ENCODE results near the gene PCDHGC5.
A peak's percentile ranks its signal among the peaks of the same experiment; 100 is the strongest.

Gene PCDHGC5

DNA sequence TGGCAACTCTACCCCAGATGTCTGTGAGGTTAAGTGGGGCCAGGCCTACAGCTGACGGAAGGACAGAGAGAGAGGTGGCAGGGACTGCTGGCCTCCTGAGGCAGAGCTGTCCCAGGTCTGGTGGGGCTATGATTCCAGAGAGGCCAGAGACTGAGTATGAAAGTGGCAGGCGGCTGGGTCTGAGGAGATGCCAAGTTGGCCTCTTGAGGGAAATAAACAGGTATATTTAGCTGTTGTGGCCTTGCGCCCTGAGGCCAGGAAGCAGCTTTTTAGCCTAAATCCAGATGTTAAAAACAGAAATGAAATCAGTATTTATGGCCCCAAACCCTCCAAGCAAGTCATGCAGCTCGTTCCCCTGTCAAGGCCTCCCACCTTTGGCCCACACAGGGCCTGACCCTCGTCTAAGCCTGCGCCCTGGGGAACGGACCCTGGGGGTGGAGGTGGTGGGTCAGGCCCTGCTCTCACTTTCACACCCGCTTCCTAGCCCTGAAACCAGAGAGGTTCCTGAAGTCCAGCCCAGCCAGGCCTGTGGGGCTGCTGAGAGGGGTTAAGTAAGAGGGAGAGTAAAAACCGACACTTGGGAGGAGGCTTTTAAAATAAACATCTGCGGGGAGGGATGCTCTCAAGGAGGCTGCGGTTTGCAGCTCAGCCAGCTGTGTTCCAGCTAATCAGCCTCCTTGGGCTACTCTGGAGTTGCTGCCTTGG, 18.7 kb downstream of the PCDHGC5 start:
- no peaks in the 10 kb centered on the region for H3K36me3 ChIP-seq (ENCODE audit: control insufficient read depth in 4 of 4, insufficient read depth in 4 of 4, low read length in 3 of 4)
- H3K27ac ChIP-seq (ENCODE audit: insufficient read depth in 1 of 2, low read depth in 1 of 2, low read length in 2 of 2, poor library complexity in 1 of 2, severe bottlenecking in 2 of 2), result no peak overlapping the region
- POLR2A ChIA-PET, result interaction anchor here (0.6 kb wide), 1 partner anchor 35 kb away, joined by 3 read pairs; no protein-coding TSS in a partner anchor
- no peak for DNase-seq
- no peak overlapping the region for H3K4me3 ChIP-seq (ENCODE audit: control insufficient read depth in 1 of 7, extremely low read depth in 1 of 7, insufficient read depth in 4 of 7, low read depth in 2 of 7, low read length in 6 of 7)
- WGBS (ENCODE audit: insufficient coverage), result 80% methylated on average over 10 of the region's 11 CpGs
- H3K4me1 ChIP-seq (ENCODE audit: control extremely low read depth in 1 of 4, control insufficient read depth in 4 of 4, insufficient read depth in 4 of 4, low read length in 3 of 4), result peaks cover 0 to 12% (median 7%) of the 10 kb centered on the region in 4 experiments
- H3K9me3 ChIP-seq (ENCODE audit: control extremely low read depth in 1 of 5, control insufficient read depth in 4 of 5, insufficient read depth in 2 of 5, low read depth in 1 of 5, low read length in 4 of 5), result no peaks in the 10 kb centered on the region
- no peaks in the 10 kb centered on the region for H3K27me3 ChIP-seq (replicated peaks in 2 of 5; ENCODE audit: control insufficient read depth in 4 of 5, insufficient read depth in 5 of 5, low read length in 4 of 5)
- CTCF ChIA-PET, result interaction anchor here (0.9 to 13.7 kb wide), 9 partner anchors 9 to 137 kb away, joined by 3 to 178 read pairs (median 4); partner anchors contain the start of genes PCDHGB3 and PCDHGB7

DNA sequence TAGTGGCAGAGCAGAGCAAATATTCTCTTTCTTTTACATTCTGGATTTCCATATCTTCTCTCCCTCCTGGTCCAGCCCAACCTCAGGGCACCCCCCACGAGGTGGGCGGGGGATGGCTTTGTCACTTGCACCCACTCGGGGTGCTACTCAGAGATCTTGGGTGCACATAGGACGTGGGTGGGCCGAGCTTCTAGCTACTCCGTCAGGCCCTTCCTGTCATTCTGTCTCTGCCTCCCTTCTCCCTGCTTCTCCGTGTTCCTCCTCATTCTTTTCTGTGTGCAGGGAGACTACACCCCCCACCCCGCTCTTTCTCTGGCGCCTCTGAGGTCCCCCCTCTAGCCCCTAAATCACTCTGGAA, 19.5 kb downstream of the PCDHGC5 start:
- WGBS (ENCODE audit: insufficient coverage), result 80% methylated on average over 7 of the region's 9 CpGs
- DNase-seq, result no peak
- Histone ChIP-seq H3K27ac (ENCODE audit: insufficient read depth in 1 of 2, low read depth in 1 of 2, low read length in 2 of 2, poor library complexity in 1 of 2, severe bottlenecking in 2 of 2) (no peak overlapping the region), H3K9me3 (ENCODE audit: control extremely low read depth in 1 of 5, control insufficient read depth in 4 of 5, insufficient read depth in 2 of 5, low read depth in 1 of 5, low read length in 4 of 5) (no peaks in the 10 kb centered on the region), H3K4me3 (ENCODE audit: control insufficient read depth in 1 of 7, extremely low read depth in 1 of 7, insufficient read depth in 4 of 7, low read depth in 2 of 7, low read length in 6 of 7) (no peak overlapping the region), H3K4me1 (ENCODE audit: control extremely low read depth in 1 of 4, control insufficient read depth in 4 of 4, insufficient read depth in 4 of 4, low read length in 3 of 4) (peaks cover 0 to 21% (median 13%) of the 10 kb centered on the region in 4 experiments), H3K36me3 (ENCODE audit: control insufficient read depth in 4 of 4, insufficient read depth in 4 of 4, low read length in 3 of 4) (peaks cover 0 to 5% (median 0%) of the 10 kb centered on the region in 4 experiments), H3K27me3 (replicated peaks in 2 of 5; ENCODE audit: control insufficient read depth in 4 of 5, insufficient read depth in 5 of 5, low read length in 4 of 5) (no peaks in the 10 kb centered on the region)
- ChIA-PET POLR2A (no interaction called here), CTCF (interaction anchor here (0.9 to 13.7 kb wide), 7 partner anchors 8 to 91 kb away, joined by 3 to 178 read pairs (median 4); partner anchors contain the start of gene PCDHGB7)

DNA sequence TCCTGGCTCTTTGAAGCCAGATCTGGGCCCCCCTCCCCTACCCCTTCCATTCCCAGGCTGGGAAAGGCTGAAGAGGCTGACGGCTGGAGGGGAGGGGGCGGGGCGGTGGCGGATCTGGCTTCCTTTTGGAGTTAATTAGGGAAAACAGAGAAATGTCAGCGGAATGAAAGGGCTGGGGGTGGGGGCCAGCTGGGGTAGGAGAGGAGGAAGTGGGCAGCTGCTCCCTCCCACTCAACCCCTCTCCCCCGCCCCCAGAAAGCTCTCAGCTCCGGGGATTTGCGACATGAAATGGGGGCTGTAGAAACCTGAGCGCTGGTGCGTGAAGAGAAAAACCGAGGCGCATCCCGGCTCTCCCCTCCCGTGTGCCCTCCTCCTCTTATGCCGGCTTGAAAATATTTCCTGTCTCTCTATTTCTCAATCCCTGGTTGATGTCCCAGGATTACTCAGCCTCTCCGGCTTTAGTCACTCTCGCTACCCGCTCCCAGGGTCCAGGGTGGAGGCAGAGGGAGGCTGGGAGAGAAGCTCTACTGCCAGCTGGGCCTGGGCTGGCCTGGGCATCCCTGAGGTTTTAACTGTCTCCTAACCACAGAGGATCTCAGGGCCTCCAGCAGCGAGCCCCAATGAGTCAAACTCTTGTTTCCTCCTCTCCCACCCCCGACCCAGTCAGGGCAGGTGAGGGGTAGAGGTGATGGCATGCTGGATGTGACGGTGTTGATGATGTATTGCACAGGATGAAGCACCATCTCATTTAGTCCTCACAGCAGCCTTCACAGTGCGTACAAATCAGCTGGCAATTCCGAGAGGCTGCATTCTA, 20.1 kb downstream of the PCDHGC5 start:
- WGBS (ENCODE audit: insufficient coverage), result 56% methylated on average over 13 of the region's 23 CpGs
- Histone ChIP-seq H3K4me3 (ENCODE audit: control insufficient read depth in 1 of 7, extremely low read depth in 1 of 7, insufficient read depth in 4 of 7, low read depth in 2 of 7, low read length in 6 of 7) (no peak overlapping the region), H3K27ac (ENCODE audit: insufficient read depth in 1 of 2, low read depth in 1 of 2, low read length in 2 of 2, poor library complexity in 1 of 2, severe bottlenecking in 2 of 2) (no peak overlapping the region), H3K9me3 (ENCODE audit: control extremely low read depth in 1 of 5, control insufficient read depth in 4 of 5, insufficient read depth in 2 of 5, low read depth in 1 of 5, low read length in 4 of 5) (no peaks in the 10 kb centered on the region), H3K4me1 (ENCODE audit: control extremely low read depth in 1 of 4, control insufficient read depth in 4 of 4, insufficient read depth in 4 of 4, low read length in 3 of 4) (peaks cover 0 to 27% (median 18%) of the 10 kb centered on the region in 4 experiments), H3K27me3 (replicated peaks in 2 of 5; ENCODE audit: control insufficient read depth in 4 of 5, insufficient read depth in 5 of 5, low read length in 4 of 5) (no peaks in the 10 kb centered on the region), H3K36me3 (ENCODE audit: control insufficient read depth in 4 of 4, insufficient read depth in 4 of 4, low read length in 3 of 4) (peaks cover 0 to 5% (median 0%) of the 10 kb centered on the region in 4 experiments)
- CTCF ChIA-PET, result interaction anchor here (1.0 to 13.7 kb wide), 8 partner anchors 7 to 92 kb away, joined by 3 to 178 read pairs (median 4); partner anchors contain the start of genes PCDHGA11, PCDHGA12 and PCDHGB7
- POLR2A ChIA-PET, result interaction anchor here (0.6 kb wide), 1 partner anchor 1879 kb away, joined by 4 read pairs; no protein-coding TSS in a partner anchor
- DNase-seq, result no peak

- DNase-seq, result no peak
- CTCF ChIA-PET, result interaction anchor here (0.7 to 13.7 kb wide), 7 partner anchors 15 to 189 kb away, joined by 3 to 178 read pairs (median 4); partner anchors contain the start of genes PCDHGA11 and PCDHGA12
Measured at GRCh38 chr5:141510160-141510559, 21.3 kb downstream of the PCDHGC5 start.

GRCh38 chr5:141510850-141511601, 22.1 kb downstream of the PCDHGC5 start:
- Histone ChIP-seq H3K4me1 (ENCODE audit: control extremely low read depth in 1 of 4, control insufficient read depth in 4 of 4, insufficient read depth in 4 of 4, low read length in 3 of 4) (peaks cover 13 to 46% (median 37%) of the 10 kb centered on the region in 4 experiments), H3K9me3 (ENCODE audit: control extremely low read depth in 1 of 5, control insufficient read depth in 4 of 5, insufficient read depth in 2 of 5, low read depth in 1 of 5, low read length in 4 of 5) (no peaks in the 10 kb centered on the region), H3K4me3 (ENCODE audit: control insufficient read depth in 1 of 7, extremely low read depth in 1 of 7, insufficient read depth in 4 of 7, low read depth in 2 of 7, low read length in 6 of 7) (no peak overlapping the region), H3K36me3 (ENCODE audit: control insufficient read depth in 4 of 4, insufficient read depth in 4 of 4, low read length in 3 of 4) (peaks cover 0 to 24% (median 3%) of the 10 kb centered on the region in 4 experiments), H3K27me3 (replicated peaks in 2 of 5; ENCODE audit: control insufficient read depth in 4 of 5, insufficient read depth in 5 of 5, low read length in 4 of 5) (no peaks in the 10 kb centered on the region), H3K27ac (ENCODE audit: insufficient read depth in 1 of 2, low read depth in 1 of 2, low read length in 2 of 2, poor library complexity in 1 of 2, severe bottlenecking in 2 of 2) (no peak overlapping the region)
- WGBS (ENCODE audit: insufficient coverage), result 99% methylated on average over 11 of the region's 14 CpGs
- DNase-seq, result no peak
- POLR2A ChIA-PET, result no interaction called here
- CTCF ChIA-PET, result interaction anchor here (0.8 to 13.7 kb wide), 7 partner anchors 14 to 122 kb away, joined by 3 to 178 read pairs (median 4); partner anchors contain the start of genes PCDHGA10, PCDHGA11 and PCDHGA12

More at GRCh38 chr5:141510160-141510559, 21.3 kb downstream of the PCDHGC5 start:
- WGBS (ENCODE audit: insufficient coverage), result 100% methylated on average over 1 of the region's 9 CpGs
- Histone ChIP-seq H3K4me3 (ENCODE audit: control insufficient read depth in 1 of 7, extremely low read depth in 1 of 7, insufficient read depth in 4 of 7, low read depth in 2 of 7, low read length in 6 of 7) (no peak overlapping the region), H3K27ac (ENCODE audit: insufficient read depth in 1 of 2, low read depth in 1 of 2, low read length in 2 of 2, poor library complexity in 1 of 2, severe bottlenecking in 2 of 2) (no peak overlapping the region), H3K27me3 (replicated peaks in 2 of 5; ENCODE audit: control insufficient read depth in 4 of 5, insufficient read depth in 5 of 5, low read length in 4 of 5) (no peaks in the 10 kb centered on the region), H3K9me3 (ENCODE audit: control extremely low read depth in 1 of 5, control insufficient read depth in 4 of 5, insufficient read depth in 2 of 5, low read depth in 1 of 5, low read length in 4 of 5) (no peaks in the 10 kb centered on the region), H3K36me3 (ENCODE audit: control insufficient read depth in 4 of 4, insufficient read depth in 4 of 4, low read length in 3 of 4) (peaks cover 0 to 15% (median 2%) of the 10 kb centered on the region in 4 experiments), H3K4me1 (ENCODE audit: control extremely low read depth in 1 of 4, control insufficient read depth in 4 of 4, insufficient read depth in 4 of 4, low read length in 3 of 4) (peaks cover 9 to 37% (median 29%) of the 10 kb centered on the region in 4 experiments)
- POLR2A ChIA-PET, result no interaction called here

DNA sequence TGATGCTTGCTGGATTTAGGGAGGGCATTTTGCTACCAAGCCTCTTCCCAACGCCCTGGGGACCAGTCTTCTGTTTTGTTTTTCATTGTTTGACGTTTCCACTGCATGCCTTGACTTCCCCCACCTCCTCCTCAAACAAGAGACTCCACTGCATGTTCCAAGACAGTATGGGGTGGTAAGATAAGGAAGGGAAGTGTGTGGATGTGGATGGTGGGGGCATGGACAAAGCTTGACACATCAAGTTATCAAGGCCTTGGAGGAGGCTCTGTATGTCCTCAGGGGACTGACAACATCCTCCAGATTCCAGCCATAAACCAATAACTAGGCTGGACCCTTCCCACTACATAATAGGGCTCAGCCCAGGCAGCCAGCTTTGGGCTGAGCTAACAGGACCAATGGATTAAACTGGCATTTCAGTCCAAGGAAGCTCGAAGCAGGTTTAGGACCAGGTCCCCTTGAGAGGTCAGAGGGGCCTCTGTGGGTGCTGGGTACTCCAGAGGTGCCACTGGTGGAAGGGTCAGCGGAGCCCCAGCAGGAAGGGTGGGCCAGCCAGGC, 23.0 kb downstream of the PCDHGC5 start:
- Histone ChIP-seq H3K27ac (ENCODE audit: insufficient read depth in 1 of 2, low read depth in 1 of 2, low read length in 2 of 2, poor library complexity in 1 of 2, severe bottlenecking in 2 of 2) (no peak overlapping the region), H3K36me3 (ENCODE audit: control insufficient read depth in 4 of 4, insufficient read depth in 4 of 4, low read length in 3 of 4) (peaks cover 0 to 32% (median 9%) of the 10 kb centered on the region in 4 experiments), H3K9me3 (ENCODE audit: control extremely low read depth in 1 of 5, control insufficient read depth in 4 of 5, insufficient read depth in 2 of 5, low read depth in 1 of 5, low read length in 4 of 5) (no peaks in the 10 kb centered on the region), H3K4me1 (ENCODE audit: control extremely low read depth in 1 of 4, control insufficient read depth in 4 of 4, insufficient read depth in 4 of 4, low read length in 3 of 4) (peaks cover 15 to 47% (median 44%) of the 10 kb centered on the region in 4 experiments), H3K4me3 (ENCODE audit: control insufficient read depth in 1 of 7, extremely low read depth in 1 of 7, insufficient read depth in 4 of 7, low read depth in 2 of 7, low read length in 6 of 7) (peak overlapping the region in 2 of 7 experiments; percentile 74 to 93), H3K27me3 (replicated peaks in 2 of 5; ENCODE audit: control insufficient read depth in 4 of 5, insufficient read depth in 5 of 5, low read length in 4 of 5) (no peaks in the 10 kb centered on the region)
- POLR2A ChIA-PET, result no interaction called here
- 83% methylated on average over 3 of the region's 4 CpGs for WGBS (ENCODE audit: insufficient coverage)
- CTCF ChIA-PET, result interaction anchor here (0.8 to 13.7 kb wide), 15 partner anchors 11 to 94 kb away, joined by 3 to 178 read pairs (median 5); partner anchors contain the start of genes PCDHGA11, PCDHGA12, PCDHGB7 and PCDHGC3
- no peak for DNase-seq

Measured in common myeloid progenitor, CD34-positive (primary cell).